ENCODE measurements around the gene PAX5. TPM values are rescaled to one million over a fixed set of nuclear protein-coding genes. Genes with fewer than 3 reads are reported as not detected.

The PAX5 gene
- total and polyA plus RNA-seq, 2 donors (not counting 1 experiment from before 2014, with no cell fraction given): 196 to 275 TPM

DNA sequence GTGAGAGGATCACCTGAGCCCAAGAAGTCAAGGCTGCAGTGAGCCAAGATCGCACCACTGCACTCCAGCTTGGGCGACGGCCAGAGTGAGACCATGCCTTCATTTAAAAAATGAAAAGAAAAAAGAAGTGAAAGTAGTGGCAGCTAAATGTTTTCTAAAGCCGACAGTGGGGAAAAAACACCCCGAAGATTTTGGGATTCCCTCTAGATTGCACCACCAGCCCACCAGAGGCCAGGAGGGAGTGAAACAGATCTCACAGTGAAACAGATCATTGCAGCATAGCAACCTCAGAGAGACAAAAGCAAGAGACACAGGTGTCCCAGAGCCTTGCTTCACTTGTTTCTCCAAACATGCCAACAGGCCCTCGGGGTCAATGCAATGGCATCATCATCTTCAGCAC lies 156.8 kb downstream of the PAX5 start:
- H3K27ac ChIP-seq (ENCODE audit: low read length in 2 of 2): peak overlapping the region in 1 of 2 donors; percentile 71
- H3K4me1 ChIP-seq (ENCODE audit: control insufficient read depth in 2 of 2, insufficient read depth in 2 of 2, low read length in 2 of 2): peaks cover 37 to 70% of the 10 kb centered on the region in 2 donors
- H4K20me1 ChIP-seq (ENCODE audit: control insufficient read depth, insufficient read depth, low read length, poor library complexity, severe bottlenecking): peaks cover 97% of the 10 kb centered on the region
- H2AFZ ChIP-seq (ENCODE audit: insufficient read depth, low read depth, low read length, poor library complexity, severe bottlenecking): no peak overlapping the region
- H3K4me3 ChIP-seq (ENCODE audit: control extremely low read depth in 1 of 5, extremely low read depth in 1 of 5, insufficient read depth in 1 of 5, low read depth in 2 of 5, low read length in 4 of 5): no peak overlapping the region
- H3K4me2 ChIP-seq (replicated peaks; ENCODE audit: low read depth, low read length, poor library complexity, severe bottlenecking): peak overlapping the region; percentile 36
- H3K79me2 ChIP-seq (ENCODE audit: control insufficient read depth, insufficient read depth, low read length): peaks cover 99% of the 10 kb centered on the region
- H3K27ac Mint-ChIP-seq: peak overlapping the region; percentile 94
- no peaks in the 10 kb centered on the region for H3K9me3 ChIP-seq (ENCODE audit: control extremely low read depth in 1 of 3, control insufficient read depth in 2 of 3, insufficient read depth in 1 of 3, low read length in 2 of 3)
- no peaks in the 10 kb centered on the region for H3K27me3 Mint-ChIP-seq
- ChIA-PET POLR2A (no interaction called here), CTCF (interaction anchor here (0.7 to 1.6 kb wide), 9 partner anchors 8 to 452 kb away, joined by 3 to 7 read pairs (median 3); no protein-coding TSS in a partner anchor)
- H3K36me3 ChIP-seq (replicated peaks in 1 of 2; ENCODE audit: control extremely low read depth in 1 of 2, control insufficient read depth in 1 of 2, extremely low read depth in 1 of 2, insufficient read depth in 2 of 2, low read length in 1 of 2): peaks cover 0 to 93% of the 10 kb centered on the region in 2 experiments
- H3K4me1 Mint-ChIP-seq: peaks cover 80% of the 10 kb centered on the region
- DNase-seq: peak; percentile 50
- H3K4me3 Mint-ChIP-seq: peak overlapping the region; percentile 64
- H3K9me3 Mint-ChIP-seq (ENCODE audit: insufficient read depth): no peaks in the 10 kb centered on the region
- TF ChIP-seq, protein P1, sequence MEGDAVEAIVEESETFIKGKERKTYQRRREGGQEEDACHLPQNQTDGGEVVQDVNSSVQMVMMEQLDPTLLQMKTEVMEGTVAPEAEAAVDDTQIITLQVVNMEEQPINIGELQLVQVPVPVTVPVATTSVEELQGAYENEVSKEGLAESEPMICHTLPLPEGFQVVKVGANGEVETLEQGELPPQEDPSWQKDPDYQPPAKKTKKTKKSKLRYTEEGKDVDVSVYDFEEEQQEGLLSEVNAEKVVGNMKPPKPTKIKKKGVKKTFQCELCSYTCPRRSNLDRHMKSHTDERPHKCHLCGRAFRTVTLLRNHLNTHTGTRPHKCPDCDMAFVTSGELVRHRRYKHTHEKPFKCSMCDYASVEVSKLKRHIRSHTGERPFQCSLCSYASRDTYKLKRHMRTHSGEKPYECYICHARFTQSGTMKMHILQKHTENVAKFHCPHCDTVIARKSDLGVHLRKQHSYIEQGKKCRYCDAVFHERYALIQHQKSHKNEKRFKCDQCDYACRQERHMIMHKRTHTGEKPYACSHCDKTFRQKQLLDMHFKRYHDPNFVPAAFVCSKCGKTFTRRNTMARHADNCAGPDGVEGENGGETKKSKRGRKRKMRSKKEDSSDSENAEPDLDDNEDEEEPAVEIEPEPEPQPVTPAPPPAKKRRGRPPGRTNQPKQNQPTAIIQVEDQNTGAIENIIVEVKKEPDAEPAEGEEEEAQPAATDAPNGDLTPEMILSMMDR (IDR thresholded peaks at IDR 0.05): no peak
- TF ChIP-seq EZH2 (IDR thresholded peaks at IDR 0.05; ENCODE audit: borderline replicate concordance, insufficient read depth, low read depth, low read length, poor library complexity, severe bottlenecking): no peak
- no peak overlapping the region for H3K9ac ChIP-seq (ENCODE audit: low read length)
- intact Hi-C loops (cut with micrococcal nuclease): loop anchor here (10.0 kb wide), 3 partner anchors 58 to 472 kb away; partner anchors contain the start of gene RNF38
- H3K27me3 ChIP-seq (replicated peaks in 1 of 4; ENCODE audit: control extremely low read depth in 1 of 4, control insufficient read depth in 3 of 4, insufficient read depth in 4 of 4, low read length in 3 of 4): no peaks in the 10 kb centered on the region
- 63% methylated on average over 6 of the region's 6 CpGs for WGBS (ENCODE audit: insufficient coverage)
- peak; percentile 43 for ATAC-seq (ENCODE audit: low read depth)

DNA sequence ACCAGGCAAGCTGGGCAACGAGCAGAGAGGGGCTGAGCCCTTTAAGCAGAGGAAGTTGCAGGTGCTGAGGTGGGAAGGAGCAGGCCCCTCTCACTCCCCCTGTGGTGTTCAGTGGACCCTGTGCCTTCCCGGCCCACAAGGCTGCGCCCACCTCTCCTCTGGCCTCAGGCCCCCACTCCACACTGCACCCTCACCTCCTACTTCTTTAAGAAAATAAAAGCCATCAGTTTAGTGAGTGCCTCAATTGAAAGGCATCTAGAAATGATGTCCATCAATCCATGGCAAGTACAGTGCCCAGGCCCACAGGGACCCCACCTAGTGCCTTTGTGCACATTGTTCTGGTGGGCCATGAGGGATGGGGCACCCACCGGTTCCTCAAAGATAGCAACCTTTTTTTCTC lies 158.0 kb downstream of the PAX5 start:
- H4K20me1 ChIP-seq (ENCODE audit: control insufficient read depth, insufficient read depth, low read length, poor library complexity, severe bottlenecking): peaks cover 98% of the 10 kb centered on the region
- H3K9ac ChIP-seq (ENCODE audit: low read length): no peak overlapping the region
- H2AFZ ChIP-seq (ENCODE audit: insufficient read depth, low read depth, low read length, poor library complexity, severe bottlenecking): no peak overlapping the region
- H3K4me3 ChIP-seq (ENCODE audit: control extremely low read depth in 1 of 5, extremely low read depth in 1 of 5, insufficient read depth in 1 of 5, low read depth in 2 of 5, low read length in 4 of 5): no peak overlapping the region
- H3K27ac ChIP-seq (ENCODE audit: low read length in 2 of 2): peak overlapping the region in 1 of 2 donors; percentile 71
- DNase-seq (no peak), ATAC-seq (ENCODE audit: low read depth) (no peak)
- ChIA-PET POLR2A (no interaction called here), CTCF (interaction anchor here (0.7 to 4.9 kb wide), 13 partner anchors 8 to 539 kb away, joined by 3 to 179 read pairs (median 5); no protein-coding TSS in a partner anchor)
- peak overlapping the region; percentile 94 for H3K27ac Mint-ChIP-seq
- 74% methylated on average over 4 of the region's 4 CpGs for WGBS (ENCODE audit: insufficient coverage)
- peaks cover 80% of the 10 kb centered on the region for H3K4me1 Mint-ChIP-seq
- no peaks in the 10 kb centered on the region for H3K27me3 ChIP-seq (replicated peaks in 1 of 4; ENCODE audit: control extremely low read depth in 1 of 4, control insufficient read depth in 3 of 4, insufficient read depth in 4 of 4, low read length in 3 of 4)
- peaks cover 99% of the 10 kb centered on the region for H3K79me2 ChIP-seq (ENCODE audit: control insufficient read depth, insufficient read depth, low read length)
- no peaks in the 10 kb centered on the region for H3K9me3 ChIP-seq (ENCODE audit: control extremely low read depth in 1 of 3, control insufficient read depth in 2 of 3, insufficient read depth in 1 of 3, low read length in 2 of 3)
- peaks cover 0 to 94% of the 10 kb centered on the region in 2 experiments for H3K36me3 ChIP-seq (replicated peaks in 1 of 2; ENCODE audit: control extremely low read depth in 1 of 2, control insufficient read depth in 1 of 2, extremely low read depth in 1 of 2, insufficient read depth in 2 of 2, low read length in 1 of 2)
- H3K4me2 ChIP-seq (replicated peaks; ENCODE audit: low read depth, low read length, poor library complexity, severe bottlenecking): no peak overlapping the region
- H3K4me3 Mint-ChIP-seq: no peak overlapping the region
- H3K9me3 Mint-ChIP-seq (ENCODE audit: insufficient read depth): no peaks in the 10 kb centered on the region
- intact Hi-C loops (cut with micrococcal nuclease): loop anchor here (1.0 to 10.0 kb wide), 4 partner anchors 29 to 471 kb away; partner anchors contain the start of gene RNF38
- H3K4me1 ChIP-seq (ENCODE audit: control insufficient read depth in 2 of 2, insufficient read depth in 2 of 2, low read length in 2 of 2): peaks cover 37 to 70% of the 10 kb centered on the region in 2 donors
- TF ChIP-seq EZH2 (IDR thresholded peaks at IDR 0.05; ENCODE audit: borderline replicate concordance, insufficient read depth, low read depth, low read length, poor library complexity, severe bottlenecking): no peak
- TF ChIP-seq, protein P1 (IDR thresholded peaks at IDR 0.05): no peak
- H3K27me3 Mint-ChIP-seq: no peaks in the 10 kb centered on the region

Data from B cell (primary cell).